ENCODE data around the gene CNPPD1.

The CNPPD1 gene

DNA sequence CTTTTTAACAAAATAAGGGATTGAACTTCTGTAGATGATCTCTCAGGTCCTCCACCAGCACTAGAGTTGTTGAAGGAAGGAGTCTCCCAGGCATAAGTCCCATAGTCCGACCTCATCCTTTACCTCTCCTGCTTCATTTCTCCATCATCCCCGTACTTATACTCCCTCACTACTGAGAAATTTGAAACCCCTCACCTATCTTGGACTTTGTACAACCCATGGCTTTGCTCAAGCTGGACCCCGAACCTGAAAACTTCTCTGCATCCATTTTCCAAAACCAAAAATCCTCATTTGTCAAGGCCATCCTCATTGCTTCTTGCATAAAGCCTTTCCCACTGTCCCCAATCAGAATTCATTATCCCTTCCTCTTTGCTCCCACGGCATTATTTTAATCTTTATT lies 15.6 kb downstream of the CNPPD1 start:
- DNase-seq = no peak

DNA sequence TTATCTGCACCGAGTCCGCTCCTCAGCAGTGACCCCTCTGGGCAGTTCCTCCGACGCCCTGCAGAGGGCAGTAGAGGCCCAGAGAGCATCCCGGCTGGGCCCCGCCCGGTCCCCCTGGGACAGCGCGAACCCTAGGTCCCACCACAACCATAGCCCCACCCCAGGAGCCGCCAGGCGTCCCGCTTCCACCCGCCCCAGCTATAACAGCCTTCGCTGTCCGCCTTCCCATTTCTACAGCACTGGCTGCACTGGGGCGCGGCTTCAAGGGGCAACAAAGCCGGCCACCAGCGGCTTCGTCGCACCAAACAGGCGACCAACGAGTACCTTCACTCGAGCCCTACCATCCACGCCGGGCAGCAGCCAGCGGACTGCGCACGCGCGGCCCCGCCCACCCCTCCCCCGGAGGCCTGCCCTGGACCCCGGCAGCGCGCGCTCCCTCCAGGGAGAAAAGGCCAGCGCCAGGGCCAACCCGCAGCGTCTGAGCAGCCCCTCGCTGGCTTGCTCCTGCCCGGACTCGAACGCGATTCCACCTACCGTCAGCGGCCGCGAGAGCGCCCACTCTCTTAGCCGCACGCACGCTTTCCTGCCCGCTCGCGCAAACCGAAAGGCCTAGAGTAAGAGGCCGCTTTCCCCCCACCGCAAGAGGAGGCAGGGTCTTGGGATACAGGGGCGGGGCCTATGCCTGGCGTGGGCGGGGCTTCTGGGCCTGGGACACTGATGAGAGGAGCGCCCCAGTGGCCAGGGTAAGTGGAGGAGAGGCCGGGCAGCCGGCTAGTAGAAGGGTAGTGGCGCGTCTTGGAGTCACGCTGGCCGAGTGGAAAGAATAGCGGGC lies 16.3 kb downstream of the CNPPD1 start, which contains the start of gene NHEJ1:
NHEJ1 (minus strand) TSS at position 630 of the 832 bp plus-strand sequence. CDS start 2,453 bp downstream, outside the sequence.
- peak; percentile 68 to 99 (median 92) for DNase-seq

DNA sequence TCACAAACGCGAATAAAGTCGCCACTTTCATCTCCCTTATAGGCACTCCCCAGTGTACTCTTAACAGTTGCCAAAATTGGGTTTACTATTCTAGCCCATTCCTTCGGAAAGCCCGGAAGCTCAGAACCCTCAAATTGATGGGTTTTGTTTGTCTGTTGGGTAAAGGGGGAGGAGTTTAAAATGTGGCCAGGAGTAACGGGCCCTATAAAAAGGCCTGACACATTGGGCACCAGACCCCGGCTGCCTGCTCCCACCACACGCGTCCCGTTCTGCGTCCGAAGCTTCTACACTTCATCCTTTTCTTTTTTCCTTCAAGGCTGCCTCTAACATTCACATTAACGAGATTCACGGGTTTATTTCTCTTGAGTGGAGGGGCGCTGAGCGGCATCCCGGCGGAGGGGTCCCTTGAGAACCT lies 16.9 kb downstream of the CNPPD1 start:
- DNase-seq = no peak

DNA sequence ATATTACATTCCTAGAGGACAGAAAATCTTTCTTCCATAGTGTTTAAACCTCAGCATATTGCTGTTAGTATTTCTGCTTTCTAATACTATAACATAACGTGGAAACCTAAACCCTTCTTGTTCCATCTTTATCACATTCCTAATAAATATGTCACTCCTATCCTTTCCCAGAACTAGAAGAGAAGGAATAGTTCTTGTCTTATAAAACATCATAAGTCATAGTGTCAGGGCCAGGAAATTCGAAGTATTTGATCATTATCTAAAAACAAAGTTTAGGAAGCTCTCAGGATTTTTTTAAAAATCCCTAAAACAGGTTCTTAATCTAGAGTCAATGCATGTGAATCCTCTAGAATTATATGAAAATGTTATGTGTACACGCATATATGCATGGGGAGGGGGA lies 18.1 kb downstream of the CNPPD1 start:
- DNase-seq = no peak

DNA sequence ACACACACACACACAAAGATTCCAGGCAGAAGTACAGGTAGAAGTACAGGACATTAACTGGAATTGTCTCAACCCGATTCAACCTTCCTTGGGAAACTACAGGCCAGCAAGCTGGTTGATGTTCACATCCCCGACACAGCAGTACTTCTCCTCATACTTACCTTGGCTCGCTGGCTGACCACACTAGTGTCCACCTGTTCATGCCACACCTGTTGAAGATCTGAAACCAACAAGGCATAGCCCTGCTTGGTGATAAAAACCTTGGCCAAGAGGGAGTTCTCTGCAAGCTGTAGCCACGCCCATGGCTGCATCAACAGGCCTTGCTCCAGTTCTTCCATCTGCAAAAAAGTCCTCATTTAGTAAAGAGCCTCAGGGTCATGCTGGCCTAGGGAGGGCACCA lies 18.7 kb downstream of the CNPPD1 start:
- no peak for DNase-seq

DNA sequence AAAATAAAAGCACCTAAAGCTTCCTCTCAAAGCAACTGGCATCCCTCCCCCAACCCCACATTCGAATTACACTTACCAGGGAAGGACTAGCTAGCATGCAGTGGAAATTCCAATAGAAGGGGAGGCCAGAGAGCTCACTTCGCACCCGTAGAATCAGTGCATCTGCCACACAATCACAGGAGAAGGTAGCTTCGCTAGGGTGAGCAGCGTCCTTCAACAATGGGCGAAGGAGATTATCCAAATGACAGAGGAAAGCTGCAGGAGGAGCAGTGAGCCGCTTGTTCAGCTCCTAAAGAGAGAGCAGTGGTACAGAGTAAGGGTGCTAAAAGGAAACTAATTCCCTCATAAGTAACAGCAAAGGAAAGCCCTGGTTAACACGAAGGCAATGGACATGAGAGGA lies 19.3 kb downstream of the CNPPD1 start:
- no peak for DNase-seq

GRCh38 chr2:219155054-219155644 lies 21.6 kb downstream of the CNPPD1 start:
- peak in 6 of 51 donors; percentile 2 to 35 (median 22) for DNase-seq

DNA sequence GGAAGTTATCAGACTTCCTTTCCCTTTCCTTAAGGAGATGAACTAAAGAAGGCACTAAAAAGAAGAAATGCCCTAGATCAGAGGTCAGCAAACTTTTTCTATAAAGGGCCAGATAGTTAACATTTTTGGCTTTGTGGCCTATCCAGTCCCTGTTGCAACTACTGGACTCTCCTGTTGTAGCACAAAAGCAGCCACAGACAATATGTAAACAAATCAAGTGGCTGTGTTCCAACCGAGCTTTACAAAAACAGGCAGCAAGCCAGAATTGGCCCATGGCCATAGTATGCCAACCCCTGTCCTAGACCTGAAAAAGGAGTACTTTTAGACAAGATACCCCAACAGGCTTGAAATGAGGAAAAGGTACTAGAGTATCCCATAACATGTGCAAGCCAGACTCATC lies 27.1 kb downstream of the CNPPD1 start:
- DNase-seq = no peak

GRCh38 chr2:219142329-219142728 lies 34.4 kb downstream of the CNPPD1 start:
- no peak for DNase-seq

- no peak for DNase-seq
Observed at GRCh38 chr2:219140722-219141121, 36.0 kb downstream of the CNPPD1 start.

GRCh38 chr2:219133976-219134375 lies 42.7 kb downstream of the CNPPD1 start:
- no peak for DNase-seq

DNA sequence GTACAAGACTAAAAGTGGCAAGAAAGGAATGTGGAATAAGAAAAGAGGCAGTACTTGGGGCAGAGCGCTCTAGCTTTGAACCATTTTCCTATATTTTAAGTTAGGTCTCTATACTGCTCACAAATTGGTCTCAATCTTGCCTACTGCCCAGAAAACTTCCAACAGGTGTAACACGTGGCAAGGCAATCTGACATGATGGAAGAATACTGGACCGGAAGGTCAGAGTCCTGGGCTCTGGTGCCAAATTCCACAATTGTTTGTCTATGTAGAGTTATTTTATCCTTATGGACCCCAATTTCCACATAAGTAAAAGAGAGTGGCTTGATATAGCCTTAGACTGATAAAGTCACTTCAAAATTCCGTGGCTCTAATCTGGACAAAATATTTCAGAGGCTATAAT lies 45.0 kb downstream of the CNPPD1 start:
- no peak for DNase-seq

GRCh38 chr2:219131327-219131726 lies 45.4 kb downstream of the CNPPD1 start:
- no peak for DNase-seq

DNA sequence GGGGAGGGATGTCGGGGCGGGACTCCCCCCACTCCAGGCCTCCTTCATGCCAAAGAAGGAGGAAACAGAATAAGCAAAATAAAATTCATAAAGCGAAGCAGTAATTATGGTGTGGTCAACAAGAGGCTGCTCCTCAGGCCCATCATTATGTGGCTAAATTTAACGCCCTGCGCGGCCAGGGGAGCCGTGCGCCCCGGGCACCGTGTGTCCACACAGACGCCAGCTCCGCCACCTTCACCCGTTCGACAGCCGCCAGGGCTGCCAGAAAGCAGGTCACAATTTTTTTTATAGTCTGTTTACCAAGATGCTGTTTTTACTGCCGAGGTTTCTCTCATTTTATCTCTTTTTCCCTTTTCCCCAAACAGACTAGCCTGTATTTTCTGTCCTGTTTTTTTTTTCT lies 47.1 kb downstream of the CNPPD1 start:
- DNase-seq = no peak

GRCh38 chr2:219128396-219128795 lies 48.3 kb downstream of the CNPPD1 start:
- no peak for DNase-seq

GRCh38 chr2:219127037-219127635 lies 49.6 kb downstream of the CNPPD1 start:
- no peak for DNase-seq

DNA sequence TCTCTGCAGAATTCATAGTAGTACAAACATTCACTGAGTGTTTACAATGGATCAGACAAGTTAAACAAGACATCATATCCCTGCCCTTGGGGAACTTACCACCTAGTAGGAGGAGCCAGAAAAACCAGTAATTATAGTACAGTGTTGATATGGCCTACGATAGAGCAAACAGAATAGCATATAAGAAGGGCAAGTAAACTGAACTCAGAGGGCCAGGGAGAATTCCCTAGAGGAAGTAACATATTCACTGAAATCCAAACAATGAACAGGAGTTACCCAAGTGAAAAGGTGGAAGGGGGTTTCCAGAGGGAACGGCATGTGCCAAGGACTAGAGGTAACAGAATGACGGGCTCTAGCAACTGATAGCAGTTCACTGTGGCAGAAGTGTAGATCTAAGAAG lies 50.2 kb downstream of the CNPPD1 start:
- no peak for DNase-seq

DNA sequence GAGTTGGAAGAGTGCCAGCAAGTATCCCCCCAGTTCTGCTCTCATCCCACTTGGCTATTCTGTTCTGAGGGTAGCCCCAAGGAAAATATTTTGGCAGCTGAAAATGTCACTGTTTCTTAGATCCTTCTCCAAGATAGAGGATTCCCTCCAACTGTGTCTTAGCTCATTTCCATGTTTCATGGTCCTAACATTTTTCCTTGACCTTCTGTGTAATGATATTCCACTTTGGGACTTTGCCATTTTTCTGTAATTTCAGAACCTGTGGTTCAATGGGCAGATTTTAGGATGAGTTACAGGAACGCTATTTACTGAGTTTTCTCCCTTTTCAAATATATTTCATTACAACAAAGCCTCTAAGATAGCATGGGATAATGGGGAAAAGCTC lies 50.8 kb downstream of the CNPPD1 start:
- DNase-seq = no peak

GRCh38 chr2:219125225-219125885 lies 51.4 kb downstream of the CNPPD1 start:
- peak in 1 of 51 donors; percentile 33 for DNase-seq

DNA sequence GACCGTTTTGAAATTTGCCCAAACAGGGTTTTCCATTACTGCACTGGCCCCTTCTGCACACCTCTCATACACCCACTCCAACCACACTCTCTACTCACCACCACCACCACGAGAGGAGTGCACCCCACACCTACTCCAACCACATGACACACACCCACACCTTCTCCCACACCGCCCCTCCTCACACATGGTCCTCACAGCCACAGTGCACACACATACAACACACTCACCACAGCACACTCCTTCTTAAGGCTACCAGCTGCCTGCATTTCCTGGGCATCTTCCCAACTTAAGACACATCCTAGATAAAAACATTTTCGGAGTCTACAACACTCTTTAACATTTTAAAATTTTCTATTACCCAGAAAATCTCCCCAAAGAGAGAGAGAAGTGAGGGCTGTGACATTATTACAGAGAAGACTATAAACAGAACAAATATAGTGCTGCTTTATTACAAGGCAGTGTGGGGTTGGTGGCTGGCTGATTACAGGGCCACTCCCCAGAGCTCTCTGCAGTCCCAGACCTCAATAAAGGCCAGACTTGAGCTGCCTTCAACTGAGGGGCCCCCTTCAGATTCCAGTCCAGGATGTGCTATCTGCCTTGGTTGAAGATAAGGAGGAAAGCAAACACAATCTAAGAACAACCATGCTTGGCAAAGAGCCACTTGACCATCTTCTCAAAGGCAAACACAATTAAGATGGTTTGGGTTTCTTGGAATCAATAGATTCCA lies 52.2 kb downstream of the CNPPD1 start:
- DNase-seq = no peak

DNA sequence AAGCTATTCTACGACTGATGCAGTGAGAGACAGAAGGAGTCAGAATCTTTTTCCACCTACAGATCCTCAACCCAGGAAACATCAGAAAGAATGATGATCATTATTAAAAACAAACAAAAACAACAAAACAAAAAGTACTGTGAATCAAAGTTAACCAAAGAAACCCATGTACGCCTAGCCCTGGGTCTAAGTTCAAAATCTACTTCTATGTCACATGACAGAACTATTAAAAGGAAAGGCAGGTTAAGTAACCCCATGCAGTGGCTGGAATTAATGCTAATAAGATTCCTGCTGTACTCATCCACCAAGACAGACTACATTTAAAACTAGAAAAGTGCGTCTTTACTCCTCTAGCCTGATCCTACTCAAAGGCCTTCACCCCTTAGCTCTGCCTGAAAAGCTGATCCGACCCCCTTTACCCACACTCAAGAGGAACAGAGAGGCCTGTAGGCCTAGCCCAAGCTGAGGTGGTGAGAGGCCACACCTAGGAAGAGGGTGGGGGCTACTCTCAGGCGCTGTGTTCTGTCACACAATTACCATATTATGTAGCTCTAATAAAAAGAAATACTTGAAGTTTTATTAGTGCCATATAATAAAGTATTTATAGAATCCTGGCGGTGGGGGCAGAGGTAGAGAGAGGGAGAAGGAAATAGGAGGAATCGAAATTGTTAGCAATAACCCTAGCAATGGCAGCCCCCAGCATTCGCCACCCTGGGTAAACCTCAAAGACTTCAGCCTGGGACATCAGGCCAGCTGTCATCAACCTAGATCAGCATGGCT lies 53.2 kb downstream of the CNPPD1 start:
- no peak for DNase-seq

All from hypothalamus (tissue), 51 donors.